DMS79 treated with DMSO at 0.1 percent for 48 hours (cell line): Measurements from ENCODE around the gene DYNC1LI1.

Experiments used
- DNase-seq: peaks from one replicate; lab custom pipeline; 2025; lab: John Stamatoyannopoulos, UW

The DYNC1LI1 gene

DNA sequence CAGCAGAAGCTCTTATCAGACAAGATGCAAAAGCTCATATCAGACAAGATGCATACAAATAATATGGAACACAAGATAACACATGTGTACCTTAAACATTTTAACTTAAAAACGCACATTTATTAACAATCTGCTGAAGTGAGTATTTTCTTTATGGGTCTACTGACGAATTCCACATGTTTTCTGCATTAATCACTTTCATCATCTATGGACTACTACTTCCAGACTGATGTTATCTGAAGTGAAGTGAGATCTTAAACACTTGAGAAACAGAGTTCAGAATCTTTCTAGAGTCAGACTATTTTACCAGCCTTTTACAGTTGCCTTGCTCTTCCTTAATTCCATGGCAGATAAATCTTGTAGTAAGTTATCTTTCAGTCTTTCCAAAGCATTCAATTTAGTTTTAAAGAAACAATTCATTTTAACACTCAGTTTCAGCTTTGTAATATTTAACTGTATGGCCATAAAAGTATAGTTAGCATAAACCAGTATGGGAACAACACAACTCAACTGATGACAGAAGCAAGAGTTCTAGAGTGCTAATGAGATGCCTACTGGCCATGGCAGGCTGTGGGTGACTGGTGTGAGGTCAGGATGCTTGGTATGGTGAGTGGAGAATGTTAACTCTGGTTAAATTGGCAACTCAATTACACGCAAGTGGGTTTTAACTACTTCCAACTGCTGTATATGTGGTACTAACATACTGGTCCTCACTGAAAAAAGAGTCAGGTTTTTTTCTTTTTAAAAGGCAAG is 77.8 kb downstream of the DYNC1LI1 start:
- DNase-seq = no peak

DNA sequence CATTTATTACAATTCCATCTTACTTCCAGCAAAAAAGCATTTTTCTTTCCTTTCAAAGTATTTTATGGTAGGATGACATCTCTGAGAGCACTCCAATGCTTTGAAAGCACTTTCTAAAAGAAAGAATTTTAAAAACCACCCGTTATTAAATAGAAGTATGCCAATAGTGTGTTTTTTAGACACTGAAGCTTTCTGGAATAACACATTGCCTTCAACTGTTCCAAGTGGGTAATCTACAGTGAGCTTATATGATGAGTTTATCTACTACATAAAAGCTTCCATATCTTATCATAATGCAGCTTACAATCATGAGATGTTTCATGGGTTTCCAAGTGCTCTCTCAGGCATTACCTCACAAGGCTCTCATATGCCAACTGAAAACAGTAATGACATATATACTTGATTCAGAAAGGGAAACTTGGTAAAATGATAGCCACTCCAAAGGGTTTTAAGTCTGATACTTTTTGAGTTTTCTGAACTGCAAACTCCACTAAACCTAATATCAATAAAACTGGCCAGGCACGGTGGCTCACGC is 82.1 kb downstream of the DYNC1LI1 start:
- no peak for DNase-seq

- no peak for DNase-seq
These were observed 82.7 kb downstream of the DYNC1LI1 start for GRCh38 chr3:32487781-32488473.

DNA sequence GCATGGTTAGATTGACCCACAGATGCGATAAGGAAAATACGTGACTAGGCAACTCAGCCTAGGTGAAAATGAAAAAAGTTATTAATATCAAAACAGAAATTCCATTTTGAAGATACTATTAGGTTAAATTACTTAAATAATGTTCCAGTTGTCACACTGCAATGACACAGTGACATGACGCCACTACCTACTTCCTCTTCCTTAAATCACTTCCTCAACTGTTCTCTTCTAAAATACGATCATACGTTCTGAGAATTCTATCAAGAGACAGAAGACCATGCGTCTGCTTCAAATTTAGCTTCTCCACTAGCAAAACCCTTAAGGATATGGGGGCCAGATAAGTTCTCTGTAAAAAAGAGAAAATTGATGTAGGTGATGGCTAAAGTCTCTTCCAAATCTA is 86.2 kb downstream of the DYNC1LI1 start:
- no peak for DNase-seq

DNA sequence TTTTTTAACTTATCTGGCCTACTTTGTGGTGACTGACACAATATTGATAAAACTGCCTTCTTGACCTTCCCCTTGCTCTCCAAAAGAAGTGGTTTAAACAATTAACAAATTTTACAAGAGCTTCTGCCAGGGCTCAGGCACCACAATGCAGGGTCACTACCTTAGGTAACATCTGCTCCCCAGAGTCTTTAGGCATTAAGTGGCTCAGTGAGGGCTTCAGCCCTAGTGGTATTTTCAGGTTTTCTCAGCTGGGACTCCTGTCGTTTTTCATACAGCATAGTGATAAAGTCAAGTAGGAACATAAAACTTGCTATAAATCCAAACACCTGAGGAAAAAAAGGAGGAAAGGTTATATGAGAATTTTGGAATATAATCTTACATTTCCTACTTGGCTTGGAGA is 86.9 kb downstream of the DYNC1LI1 start:
- DNase-seq = no peak

DNA sequence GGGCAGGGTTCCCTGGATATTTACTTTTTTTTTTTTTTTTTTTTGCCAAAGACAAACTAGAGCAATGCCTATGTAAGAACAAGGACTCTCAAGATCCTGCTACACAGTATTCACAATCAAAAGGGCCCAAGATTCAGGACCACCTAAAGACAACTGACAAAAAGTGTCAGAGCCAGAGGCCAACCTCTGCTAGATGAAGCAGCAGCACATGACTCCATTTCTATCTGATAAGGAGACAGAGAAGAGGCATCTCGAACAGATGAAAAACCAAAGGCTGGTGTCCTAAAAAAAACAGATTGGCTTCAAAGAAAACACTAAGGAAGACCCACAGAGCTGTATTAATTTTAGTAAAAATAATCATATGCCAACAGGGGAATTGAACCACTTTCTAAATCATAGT is 88.0 kb downstream of the DYNC1LI1 start:
- DNase-seq = no peak

DNA sequence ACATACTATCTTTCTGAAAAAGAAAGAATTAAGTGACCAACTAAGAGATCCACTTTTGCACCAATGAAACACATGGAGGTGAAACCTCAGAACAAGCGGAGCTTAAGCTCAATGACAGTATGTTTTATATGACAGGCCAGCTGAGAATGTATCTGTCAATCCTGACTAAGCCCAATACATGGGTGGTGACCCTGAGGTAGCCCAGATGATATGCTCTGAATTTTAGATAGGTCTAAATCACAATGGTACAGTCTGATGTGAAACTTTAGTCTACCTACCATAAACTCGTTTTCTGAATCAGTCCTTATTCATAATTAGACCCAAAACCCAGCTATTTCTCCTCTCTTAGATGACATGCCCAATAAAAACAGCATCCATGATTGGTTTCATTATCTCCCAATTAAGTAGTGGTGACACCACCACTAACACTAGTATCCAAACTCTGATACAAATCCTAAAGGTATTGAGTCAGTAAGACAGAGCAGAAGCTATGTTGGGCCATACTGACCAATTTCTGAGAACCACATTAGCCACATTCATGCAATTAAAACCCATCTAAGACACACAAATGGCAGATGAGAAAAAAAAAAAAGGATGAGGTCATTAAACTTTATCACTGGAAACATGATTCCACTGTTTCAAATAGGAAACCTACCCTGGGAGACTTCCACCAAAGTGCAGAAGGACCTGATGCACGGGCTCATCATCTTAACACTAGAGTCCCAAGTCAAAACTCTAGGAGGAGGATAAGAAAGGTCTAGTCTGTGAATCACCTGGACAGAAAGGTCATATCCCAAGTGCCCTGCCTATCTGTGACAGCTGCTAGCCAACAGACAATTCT is 88.6 kb downstream of the DYNC1LI1 start:
- DNase-seq = no peak

GRCh38 chr3:32480604-32481003 is 90.1 kb downstream of the DYNC1LI1 start:
- no peak for DNase-seq
